GM10248 (cell line): Measurements from ENCODE around the gene ABCC4.
"Not testable (repeated sequence)": the region's sequence is repeated elsewhere in the genome, so short reads cannot be mapped to it uniquely, and the experiment has no call there.

ENCODE experiments used
- CTCF ChIA-PET: fragments of 300-600 bp; sonication (Branson Sonifier 250); formaldehyde crosslinking; extraction: SDS; loops from one replicate; lab custom pipeline; 2021; ENCODE audit warnings: antibody characterized with exemption; lab: Yijun Ruan, JAX
- POLR2A ChIA-PET: fragments of 350-650 bp; sonication (Branson Sonifier 250); formaldehyde crosslinking; extraction: SDS; loops from one replicate; lab custom pipeline; 2020; ENCODE audit warnings: antibody characterized with exemption; lab: Yijun Ruan, JAX
- DNase-seq: peaks from one replicate; pipeline ENCODE4 v3.0.0; 2012; ENCODE audit errors: extremely low spot score
- TF ChIP-seq, protein P1 (sequence below): IDR thresholded peaks from 2 replicates; pipeline ENCODE4 v1.5.1; 2012; ENCODE audit warnings: mild to moderate bottlenecking, low read depth; ENCODE audit errors: extremely low read depth, missing control alignments, control extremely low read depth

ABCC4 gene

GRCh38 chr13:95201814-95202651, 99.2 kb downstream of the ABCC4 start:
- ChIA-PET CTCF (interaction anchor here (1.5 to 3.6 kb wide), 4 partner anchors 10 to 203 kb away, joined by 3 to 18 read pairs (median 14); no protein-coding TSS in a partner anchor), POLR2A (no interaction called here)
- no peak for DNase-seq
- TF ChIP-seq, protein P1, sequence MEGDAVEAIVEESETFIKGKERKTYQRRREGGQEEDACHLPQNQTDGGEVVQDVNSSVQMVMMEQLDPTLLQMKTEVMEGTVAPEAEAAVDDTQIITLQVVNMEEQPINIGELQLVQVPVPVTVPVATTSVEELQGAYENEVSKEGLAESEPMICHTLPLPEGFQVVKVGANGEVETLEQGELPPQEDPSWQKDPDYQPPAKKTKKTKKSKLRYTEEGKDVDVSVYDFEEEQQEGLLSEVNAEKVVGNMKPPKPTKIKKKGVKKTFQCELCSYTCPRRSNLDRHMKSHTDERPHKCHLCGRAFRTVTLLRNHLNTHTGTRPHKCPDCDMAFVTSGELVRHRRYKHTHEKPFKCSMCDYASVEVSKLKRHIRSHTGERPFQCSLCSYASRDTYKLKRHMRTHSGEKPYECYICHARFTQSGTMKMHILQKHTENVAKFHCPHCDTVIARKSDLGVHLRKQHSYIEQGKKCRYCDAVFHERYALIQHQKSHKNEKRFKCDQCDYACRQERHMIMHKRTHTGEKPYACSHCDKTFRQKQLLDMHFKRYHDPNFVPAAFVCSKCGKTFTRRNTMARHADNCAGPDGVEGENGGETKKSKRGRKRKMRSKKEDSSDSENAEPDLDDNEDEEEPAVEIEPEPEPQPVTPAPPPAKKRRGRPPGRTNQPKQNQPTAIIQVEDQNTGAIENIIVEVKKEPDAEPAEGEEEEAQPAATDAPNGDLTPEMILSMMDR = no peak

DNA sequence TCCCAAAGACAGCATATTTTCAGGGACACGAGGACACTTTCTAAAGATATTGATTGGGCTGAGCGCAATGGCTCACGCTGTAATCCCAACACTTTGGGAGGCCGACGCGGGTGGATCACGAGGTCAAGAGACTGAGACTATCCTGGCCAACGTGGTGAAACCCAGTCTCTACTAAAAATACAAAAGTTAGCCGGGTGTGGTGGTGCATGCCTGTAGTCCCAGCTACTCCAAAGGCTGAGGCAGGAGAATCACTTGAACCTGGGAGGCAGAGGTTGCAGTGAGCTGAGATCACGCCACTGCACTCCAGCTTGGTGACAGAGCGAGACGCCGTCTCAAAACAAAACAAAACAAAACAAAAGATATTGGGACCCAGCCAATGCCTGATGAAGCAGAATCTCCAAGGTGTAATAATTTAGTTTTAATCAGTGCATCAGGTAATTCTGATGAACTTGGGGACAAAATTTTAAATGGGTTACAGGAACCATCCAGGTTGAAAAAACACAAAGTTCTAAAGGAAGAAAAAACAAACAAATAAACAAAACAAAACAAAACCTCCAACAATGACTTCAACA, 100.8 kb downstream of the ABCC4 start:
- POLR2A ChIA-PET, DNase-seq: not testable (repeated sequence)
- CTCF ChIA-PET = interaction anchor here (3.6 to 14.3 kb wide), 3 partner anchors 8 to 205 kb away, joined by 14 to 663 read pairs (median 19); no protein-coding TSS in a partner anchor

GRCh38 chr13:95199896-95200295, 101.4 kb downstream of the ABCC4 start:
- POLR2A ChIA-PET = no interaction called here
- DNase-seq = no peak
- TF ChIP-seq, protein P1 = no peak
- CTCF ChIA-PET = interaction anchor here (3.7 to 14.3 kb wide), 2 partner anchors 11 to 205 kb away, joined by 19 to 663 read pairs; no protein-coding TSS in a partner anchor

DNA sequence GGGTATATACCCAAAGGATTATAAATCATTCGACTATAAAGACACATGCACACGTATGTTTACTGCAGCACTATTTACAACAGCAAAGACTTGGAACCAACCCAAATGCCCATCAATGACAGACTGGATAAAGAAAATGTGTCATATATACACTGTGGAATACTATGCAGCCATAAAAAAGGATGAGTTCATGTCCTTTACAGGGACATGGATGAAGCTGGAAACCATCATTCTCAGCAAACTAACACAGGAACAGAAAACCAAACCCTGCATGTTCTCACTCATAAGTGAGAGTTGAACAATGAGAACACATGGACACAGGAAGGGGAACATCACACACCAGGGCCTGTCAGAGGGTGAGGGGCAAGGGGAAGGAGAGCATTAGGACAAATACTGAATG, 102.6 kb downstream of the ABCC4 start:
- CTCF ChIA-PET = interaction anchor here (1.3 to 14.3 kb wide), 3 partner anchors 10 to 207 kb away, joined by 3 to 663 read pairs (median 19); no protein-coding TSS in a partner anchor

GRCh38 chr13:95197548-95197947, 103.7 kb downstream of the ABCC4 start:
- DNase-seq = no peak
- CTCF ChIA-PET = interaction anchor here (1.3 to 14.3 kb wide), 4 partner anchors 9 to 208 kb away, joined by 3 to 663 read pairs (median 12); no protein-coding TSS in a partner anchor
- TF ChIP-seq, protein P1 = no peak
- POLR2A ChIA-PET = no interaction called here

More for the DNA sequence above, 102.6 kb downstream of the ABCC4 start:
- DNase-seq, POLR2A ChIA-PET: not testable (repeated sequence)

GRCh38 chr13:95195146-95195545, 106.1 kb downstream of the ABCC4 start:
- TF ChIP-seq, protein P1 = no peak
- ChIA-PET CTCF (interaction anchor here (1.2 to 14.3 kb wide), 3 partner anchors 13 to 210 kb away, joined by 3 to 663 read pairs (median 4); no protein-coding TSS in a partner anchor), POLR2A (no interaction called here)
- no peak for DNase-seq

DNA sequence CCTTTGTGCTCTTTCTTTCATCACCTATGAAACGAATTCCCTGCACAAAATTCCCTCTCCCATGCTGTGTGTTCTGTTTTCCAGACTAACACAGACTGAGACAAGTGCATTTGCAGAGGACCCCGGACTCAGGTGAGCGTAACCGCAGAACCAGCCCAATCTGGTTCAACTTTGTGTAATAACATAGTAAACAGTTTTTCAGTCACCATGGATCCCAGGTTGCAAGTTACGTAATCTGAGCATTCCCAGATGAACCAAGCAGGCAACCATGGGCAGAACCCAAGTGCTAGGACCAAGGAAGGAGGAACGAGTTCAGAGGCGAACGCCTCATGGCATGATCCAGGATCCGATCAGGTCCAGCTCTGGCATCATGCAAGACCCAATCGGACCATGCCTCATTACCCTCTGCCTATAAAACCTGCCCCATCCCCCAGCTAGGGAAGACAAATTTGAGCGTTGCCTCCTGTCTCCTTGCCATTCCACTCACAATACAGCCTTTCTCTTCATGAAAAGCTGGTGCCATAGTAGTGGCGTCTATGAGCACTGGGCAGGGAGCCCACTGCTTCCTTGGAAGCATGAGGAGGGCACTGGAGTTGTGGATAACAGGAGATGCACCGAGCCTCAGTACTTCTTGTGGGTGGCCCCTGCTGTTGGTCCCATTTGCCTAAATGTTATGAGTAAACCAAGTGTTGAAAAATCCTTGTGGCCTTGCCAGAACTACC, 107.6 kb downstream of the ABCC4 start:
- POLR2A ChIA-PET = no interaction called here

More for the DNA sequence above, 107.6 kb downstream of the ABCC4 start:
- TF ChIP-seq, protein P1 = no peak
- DNase-seq = no peak
- CTCF ChIA-PET = interaction anchor here (1.1 to 14.3 kb wide), 6 partner anchors 12 to 211 kb away, joined by 3 to 663 read pairs (median 10); no protein-coding TSS in a partner anchor
